Measurements from ENCODE around the gene CCT5.

The CCT5 gene

GRCh38 chr5:10303699-10304170 lies 53.7 kb downstream of the CCT5 start:
- TF ChIP-seq TAF1 (IDR thresholded peaks at IDR 0.05; ENCODE audit: borderline replicate concordance, insufficient read depth, low read length), result no peak
- no peak for TF ChIP-seq FOXP2 (optimal IDR thresholded peaks at IDR 0.05; ENCODE audit: borderline replicate concordance, extremely low read depth, extremely low read length, insufficient read depth)
- TF ChIP-seq POLR2AphosphoS5 (IDR thresholded peaks at IDR 0.05; ENCODE audit: low read depth, low read length), result no peak
- TF ChIP-seq SIN3A (IDR thresholded peaks at IDR 0.05; ENCODE audit: borderline replicate concordance, insufficient read depth, low read length), result no peak
- TF ChIP-seq REST (IDR thresholded peaks at IDR 0.05; ENCODE audit: insufficient read depth in 1 of 2, low read depth in 2 of 2, low read length in 2 of 2), result no peak

DNA sequence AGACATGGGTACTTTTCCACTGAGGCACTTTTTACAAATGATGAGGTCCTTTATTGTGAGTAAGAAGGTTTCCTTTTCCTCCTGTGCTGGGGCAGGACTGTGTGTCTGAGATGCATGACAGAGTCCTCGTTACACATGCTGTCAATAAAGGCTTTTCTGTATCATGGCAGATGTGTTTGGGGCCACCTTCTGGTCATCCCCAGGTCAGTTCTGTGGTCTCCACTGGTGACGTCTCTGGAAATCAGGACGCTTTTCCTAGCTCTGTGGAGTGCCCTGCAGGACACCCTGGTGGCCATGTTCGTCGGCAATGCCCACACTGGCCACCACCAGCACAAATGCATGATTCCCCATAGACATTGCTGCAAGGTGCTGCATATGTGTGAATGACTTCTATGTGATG lies 54.9 kb downstream of the CCT5 start:
- TF ChIP-seq REST (IDR thresholded peaks at IDR 0.05; ENCODE audit: insufficient read depth in 1 of 2, low read depth in 2 of 2, low read length in 2 of 2) (no peak), POLR2AphosphoS5 (IDR thresholded peaks at IDR 0.05; ENCODE audit: low read depth, low read length) (no peak), TAF1 (IDR thresholded peaks at IDR 0.05; ENCODE audit: borderline replicate concordance, insufficient read depth, low read length) (no peak), FOXP2 (optimal IDR thresholded peaks at IDR 0.05; ENCODE audit: borderline replicate concordance, extremely low read depth, extremely low read length, insufficient read depth) (no peak), SIN3A (IDR thresholded peaks at IDR 0.05; ENCODE audit: borderline replicate concordance, insufficient read depth, low read length) (no peak)

GRCh38 chr5:10306114-10306513 lies 56.0 kb downstream of the CCT5 start:
- TF ChIP-seq TAF1 (IDR thresholded peaks at IDR 0.05; ENCODE audit: borderline replicate concordance, insufficient read depth, low read length), result no peak
- no peak for TF ChIP-seq POLR2AphosphoS5 (IDR thresholded peaks at IDR 0.05; ENCODE audit: low read depth, low read length)
- TF ChIP-seq REST (IDR thresholded peaks at IDR 0.05; ENCODE audit: insufficient read depth in 1 of 2, low read depth in 2 of 2, low read length in 2 of 2), result no peak
- no peak for TF ChIP-seq SIN3A (IDR thresholded peaks at IDR 0.05; ENCODE audit: borderline replicate concordance, insufficient read depth, low read length)
- no peak for TF ChIP-seq FOXP2 (optimal IDR thresholded peaks at IDR 0.05; ENCODE audit: borderline replicate concordance, extremely low read depth, extremely low read length, insufficient read depth)

DNA sequence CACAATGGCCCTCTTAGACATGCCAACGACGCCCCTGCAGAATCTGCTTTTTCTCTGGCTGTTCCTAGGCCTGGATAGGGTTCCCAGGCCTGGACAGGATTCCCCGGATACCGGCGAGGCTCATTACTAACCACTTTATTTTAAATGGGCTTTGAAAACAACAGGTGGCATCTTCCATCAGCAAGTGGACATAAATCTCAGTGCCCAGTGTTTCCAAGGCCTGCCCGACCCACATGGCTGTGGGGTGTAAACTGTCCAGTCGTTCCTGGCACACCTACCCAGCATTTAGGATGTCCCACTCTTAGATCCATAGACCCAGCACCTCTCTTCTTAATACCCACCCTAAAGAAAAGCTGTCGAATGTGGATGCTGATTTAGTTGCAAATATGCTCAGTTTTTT lies 56.7 kb downstream of the CCT5 start:
- TF ChIP-seq POLR2AphosphoS5 (IDR thresholded peaks at IDR 0.05; ENCODE audit: low read depth, low read length), result no peak
- no peak for TF ChIP-seq FOXP2 (optimal IDR thresholded peaks at IDR 0.05; ENCODE audit: borderline replicate concordance, extremely low read depth, extremely low read length, insufficient read depth)
- TF ChIP-seq TAF1 (IDR thresholded peaks at IDR 0.05; ENCODE audit: borderline replicate concordance, insufficient read depth, low read length), result no peak
- no peak for TF ChIP-seq SIN3A (IDR thresholded peaks at IDR 0.05; ENCODE audit: borderline replicate concordance, insufficient read depth, low read length)
- no peak for TF ChIP-seq REST (IDR thresholded peaks at IDR 0.05; ENCODE audit: insufficient read depth in 1 of 2, low read depth in 2 of 2, low read length in 2 of 2)
